ENCODE measurements around the gene MADCAM1.

MADCAM1 gene

DNA sequence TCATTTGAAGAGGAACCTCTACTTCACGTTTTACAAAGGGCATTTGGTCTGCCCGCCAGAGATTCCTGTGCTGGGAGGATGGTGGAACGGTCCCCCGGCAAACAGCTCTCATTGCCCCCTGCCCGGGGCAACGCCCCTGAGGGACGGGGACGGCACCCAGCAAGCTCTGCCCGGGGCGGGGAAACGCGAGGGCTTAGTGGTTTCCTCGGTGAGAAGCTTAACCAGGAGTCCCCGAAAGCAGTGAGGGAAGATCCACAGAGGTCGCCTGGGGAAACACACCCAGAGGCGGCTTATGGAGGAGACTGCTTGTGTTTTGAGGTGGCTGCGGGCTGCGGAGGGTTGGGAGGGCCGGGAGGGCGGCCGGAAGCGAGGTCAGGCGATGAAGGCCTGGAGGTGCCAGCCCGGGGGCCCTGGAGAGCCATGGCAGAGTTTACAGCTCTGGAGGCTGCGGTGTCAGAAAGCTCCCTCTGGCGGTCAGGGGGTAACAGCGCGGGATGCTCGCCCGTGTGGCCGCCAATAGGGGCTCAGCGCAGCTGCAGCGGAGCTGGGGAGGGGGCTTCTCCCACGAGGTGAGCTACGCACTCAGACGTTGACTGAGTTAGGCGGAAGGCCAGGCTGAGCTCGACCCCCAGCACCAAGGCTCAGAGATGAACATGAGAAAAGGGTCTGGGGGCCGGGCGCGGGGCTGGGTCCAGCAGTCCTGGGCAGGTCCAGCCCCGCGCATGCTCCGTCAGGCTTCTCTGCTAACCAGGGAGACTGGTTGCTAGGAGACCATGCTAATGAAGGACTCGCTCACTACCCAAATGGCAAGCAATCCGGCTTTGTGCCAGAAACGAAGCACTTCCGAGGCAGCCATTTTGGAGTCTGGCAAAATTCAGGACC is 10.4 kb downstream of the MADCAM1 start:
- TF ChIP-seq GATA2 (IDR thresholded peaks at IDR 0.05; ENCODE audit: low read depth, low read length) = no peak
- TF ChIP-seq GATA3 (IDR thresholded peaks at IDR 0.05; ENCODE audit: low read depth, low read length) = no peak

GRCh38 chr19:507286-508203 is 11.3 kb downstream of the MADCAM1 start, which contains the start of gene TPGS1:
Gene TPGS1, plus strand, starts transcription at chr19:507497. Its CDS starts 10 bp downstream, at chr19:507507.
- TF ChIP-seq GATA2 (IDR thresholded peaks at IDR 0.05; ENCODE audit: low read depth, low read length) (no peak), GATA3 (IDR thresholded peaks at IDR 0.05; ENCODE audit: low read depth, low read length) (no peak)

DNA sequence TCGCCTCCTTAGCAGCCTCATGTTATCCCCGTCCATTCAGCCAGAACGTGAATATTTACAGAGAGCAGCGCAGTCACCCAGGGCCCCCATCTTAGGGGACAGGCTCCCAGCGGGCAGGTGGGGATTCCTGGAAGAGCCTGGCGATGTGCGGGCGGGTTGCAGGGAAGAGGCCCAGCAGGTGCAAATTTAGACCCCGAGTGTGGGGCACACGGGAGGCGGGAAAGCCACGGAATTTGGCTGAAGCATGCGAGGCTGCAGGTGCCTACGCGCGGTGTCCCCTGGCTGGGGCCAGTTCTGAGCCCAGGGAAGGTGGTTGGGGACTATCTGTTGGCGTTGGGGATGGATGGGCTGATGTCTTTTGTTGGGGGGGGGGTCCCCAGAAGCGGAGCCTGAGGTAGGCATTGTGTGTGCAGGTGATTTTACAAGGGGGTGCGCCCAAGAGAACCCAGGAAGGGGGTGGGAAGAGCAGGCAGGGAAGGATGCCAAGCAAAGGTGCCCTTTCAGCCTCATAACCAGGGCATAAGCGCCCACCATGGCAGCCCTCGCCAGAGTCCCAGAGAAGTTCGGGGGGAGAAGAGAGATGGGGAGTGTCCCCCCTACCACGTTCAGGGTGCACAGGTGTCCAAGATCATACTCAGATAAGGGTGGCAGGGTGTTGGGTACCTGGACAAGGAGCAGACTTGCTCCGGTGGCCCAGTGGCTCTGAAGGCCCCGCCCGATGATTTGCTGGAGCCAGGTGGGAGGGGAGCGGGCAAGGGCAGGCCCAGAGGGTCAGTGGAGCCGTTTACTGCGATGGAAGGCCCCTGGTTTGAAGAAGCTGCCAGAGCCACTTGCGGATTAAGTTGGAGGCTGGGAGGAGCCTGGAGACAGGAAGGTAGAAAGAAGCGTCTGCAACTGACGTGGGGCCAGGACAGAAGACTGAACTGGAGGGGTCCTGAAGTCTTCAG is 12.2 kb downstream of the MADCAM1 start:
- no peak for TF ChIP-seq GATA2 (IDR thresholded peaks at IDR 0.05; ENCODE audit: low read depth, low read length)
- TF ChIP-seq GATA3 (IDR thresholded peaks at IDR 0.05; ENCODE audit: low read depth, low read length) = no peak

GRCh38 chr19:510606-511100 is 14.4 kb downstream of the MADCAM1 start:
- TF ChIP-seq GATA2 (IDR thresholded peaks at IDR 0.05; ENCODE audit: low read depth, low read length) (no peak), GATA3 (IDR thresholded peaks at IDR 0.05; ENCODE audit: low read depth, low read length) (no peak)

DNA sequence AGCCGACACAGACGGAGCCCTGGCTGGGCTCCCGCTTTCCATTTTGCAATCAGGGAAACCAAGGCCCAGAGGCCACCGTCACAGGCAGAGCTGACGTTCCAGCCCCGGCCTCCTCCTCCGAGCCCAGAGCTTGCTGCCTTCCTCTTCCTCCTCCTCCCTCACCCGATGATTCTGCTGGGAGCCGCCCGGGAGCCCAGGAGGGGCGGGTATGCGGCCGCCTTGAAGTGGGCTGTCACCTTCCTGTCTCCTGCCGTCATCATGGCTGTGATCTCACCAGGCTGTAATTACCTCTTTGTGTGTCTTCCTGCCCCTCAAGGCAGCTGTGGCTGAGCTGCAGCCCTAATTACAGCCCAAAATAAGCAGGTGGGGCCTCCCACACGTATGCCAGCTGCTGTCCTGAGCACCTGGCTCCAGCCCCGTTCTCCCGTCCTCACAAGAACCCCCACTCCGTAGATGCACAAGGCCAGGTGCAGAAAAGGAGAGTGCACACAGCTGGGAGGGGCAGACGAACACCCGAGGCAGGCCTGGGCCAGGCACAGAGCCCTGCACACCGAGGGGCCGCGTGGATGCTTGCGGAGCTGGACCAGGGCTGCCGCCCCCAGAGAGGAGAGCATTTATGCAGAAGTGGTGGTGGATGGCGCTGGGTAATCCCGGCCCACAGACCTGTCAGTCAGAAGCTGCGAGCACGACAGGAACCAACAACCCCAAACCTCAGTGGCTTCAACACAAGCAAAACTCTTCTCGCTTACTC is 15.0 kb downstream of the MADCAM1 start:
- TF ChIP-seq GATA3 (IDR thresholded peaks at IDR 0.05; ENCODE audit: low read depth, low read length) = no peak
- no peak for TF ChIP-seq GATA2 (IDR thresholded peaks at IDR 0.05; ENCODE audit: low read depth, low read length)

- TF ChIP-seq GATA2 (IDR thresholded peaks at IDR 0.05; ENCODE audit: low read depth, low read length) = no peak
- TF ChIP-seq GATA3 (IDR thresholded peaks at IDR 0.05; ENCODE audit: low read depth, low read length) = no peak
Observed at GRCh38 chr19:512547-513365, 16.5 kb downstream of the MADCAM1 start.

- TF ChIP-seq GATA3 (IDR thresholded peaks at IDR 0.05; ENCODE audit: low read depth, low read length) (no peak), GATA2 (IDR thresholded peaks at IDR 0.05; ENCODE audit: low read depth, low read length) (no peak)
Observed at GRCh38 chr19:513368-514165, 17.3 kb downstream of the MADCAM1 start.

DNA sequence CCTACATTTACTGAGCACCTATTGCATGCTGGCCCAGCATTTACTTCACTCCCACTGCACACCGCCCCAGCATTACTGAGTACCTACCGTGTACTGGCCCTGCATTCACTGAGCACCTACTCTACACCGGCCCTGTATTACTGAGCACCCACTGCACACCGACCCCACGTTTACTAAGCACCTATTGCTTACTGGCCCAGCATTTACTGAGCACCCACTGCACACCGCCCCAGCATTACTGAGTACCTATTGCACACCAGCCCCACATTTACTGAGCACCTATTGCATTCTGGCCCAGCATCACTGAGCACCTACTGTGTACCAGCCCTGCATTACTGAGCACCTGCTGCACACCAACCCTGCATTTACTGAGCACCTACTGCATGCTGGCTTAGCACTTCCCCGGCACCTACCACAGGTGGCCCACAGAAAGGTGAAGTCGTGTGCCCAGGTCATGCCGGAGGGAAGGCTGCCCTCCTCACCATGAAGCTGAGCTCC is 17.9 kb downstream of the MADCAM1 start:
- TF ChIP-seq GATA2 (IDR thresholded peaks at IDR 0.05; ENCODE audit: low read depth, low read length) (no peak), GATA3 (IDR thresholded peaks at IDR 0.05; ENCODE audit: low read depth, low read length) (no peak)

GRCh38 chr19:517721-518597 is 21.7 kb downstream of the MADCAM1 start:
- no peak for TF ChIP-seq GATA2 (IDR thresholded peaks at IDR 0.05; ENCODE audit: low read depth, low read length)
- TF ChIP-seq GATA3 (IDR thresholded peaks at IDR 0.05; ENCODE audit: low read depth, low read length) = no peak

DNA sequence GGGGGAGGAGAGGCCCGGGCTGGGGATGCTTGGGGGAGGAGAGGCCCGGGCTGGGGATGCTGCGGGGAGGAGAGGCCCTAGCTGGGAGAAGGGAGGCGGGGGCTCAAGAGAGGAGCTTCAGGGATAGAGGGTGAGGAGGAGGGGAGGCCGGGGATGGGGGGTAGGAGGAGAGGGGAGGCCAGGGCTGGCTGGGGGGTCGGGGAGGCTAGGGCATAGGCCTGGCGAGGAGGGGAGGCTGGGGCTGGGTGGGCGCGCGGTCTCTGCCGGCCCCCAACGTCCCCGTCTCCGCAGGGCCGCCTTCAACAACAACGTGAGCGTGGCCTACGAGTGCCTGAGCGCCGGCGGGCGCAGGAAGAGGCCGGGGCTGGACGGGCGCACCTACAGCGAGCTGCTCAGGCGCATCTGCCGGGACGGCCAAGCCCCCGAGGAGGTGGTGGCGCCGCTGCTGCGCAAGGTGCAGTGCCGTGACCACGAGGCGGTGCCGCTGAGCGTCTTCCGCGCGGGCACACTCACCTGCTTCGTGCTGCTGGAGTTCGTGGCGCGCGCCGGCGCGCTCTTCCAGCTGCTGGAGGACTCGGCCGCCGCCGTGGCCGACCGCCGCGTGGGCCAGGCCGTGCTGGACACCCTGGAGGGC is 22.4 kb downstream of the MADCAM1 start:
- TF ChIP-seq GATA3 (IDR thresholded peaks at IDR 0.05; ENCODE audit: low read depth, low read length) = no peak
- no peak for TF ChIP-seq GATA2 (IDR thresholded peaks at IDR 0.05; ENCODE audit: low read depth, low read length)
